Hippocampal formation (tissue), 2 donors: ENCODE data around the gene CAPN7.

Experiments used
- DNase-seq, 2 donors: peaks; one replicate each; lab custom pipeline; 2025; lab: John Stamatoyannopoulos, UW

Gene CAPN7

GRCh38 chr3:15199493-15200105, 6.4 kb upstream of the CAPN7 start:
- no peak for DNase-seq

- no peak for DNase-seq
Observed at GRCh38 chr3:15204005-15204404, 2.0 kb upstream of the CAPN7 start.

GRCh38 chr3:15205482-15205933, 538 bp upstream of the CAPN7 start:
- DNase-seq, result no peak

- DNase-seq, result no peak
Observed at GRCh38 chr3:15206662-15207576, 873 bp downstream of the CAPN7 start.

GRCh38 chr3:15207836-15208504, 1.9 kb downstream of the CAPN7 start:
- DNase-seq, result no peak

GRCh38 chr3:15211937-15212336, 5.9 kb downstream of the CAPN7 start:
- no peak for DNase-seq

GRCh38 chr3:15214758-15215157, 8.7 kb downstream of the CAPN7 start:
- no peak for DNase-seq

GRCh38 chr3:15215996-15216395, 9.9 kb downstream of the CAPN7 start:
- no peak for DNase-seq

GRCh38 chr3:15216501-15216900, 10.5 kb downstream of the CAPN7 start:
- no peak for DNase-seq

- no peak for DNase-seq
Observed at GRCh38 chr3:15217011-15217671, 11.1 kb downstream of the CAPN7 start.

GRCh38 chr3:15217841-15218267, 11.8 kb downstream of the CAPN7 start:
- no peak for DNase-seq

- DNase-seq, result no peak
Observed at GRCh38 chr3:15218689-15219088, 12.6 kb downstream of the CAPN7 start.

- no peak for DNase-seq
Observed at GRCh38 chr3:15220056-15220455, 14.0 kb downstream of the CAPN7 start.

- DNase-seq, result no peak
Observed at GRCh38 chr3:15220661-15221060, 14.6 kb downstream of the CAPN7 start.

GRCh38 chr3:15221574-15222217, 15.7 kb downstream of the CAPN7 start:
- no peak for DNase-seq

- peak in 1 of 2 donors; percentile 5 for DNase-seq
Observed at GRCh38 chr3:15223685-15224572, 17.9 kb downstream of the CAPN7 start.

GRCh38 chr3:15228147-15228546, 22.1 kb downstream of the CAPN7 start:
- no peak for DNase-seq

GRCh38 chr3:15229262-15229661, 23.2 kb downstream of the CAPN7 start:
- no peak for DNase-seq

GRCh38 chr3:15241341-15241740, 35.3 kb downstream of the CAPN7 start:
- DNase-seq, result no peak

GRCh38 chr3:15243822-15244482, 37.9 kb downstream of the CAPN7 start:
- no peak for DNase-seq
